HUDEP-2 (cell line): ENCODE data around the gene L3MBTL3.
"Not testable (repeated sequence)": the region's sequence is repeated elsewhere in the genome, so short reads cannot be mapped to it uniquely, and the experiment has no call there.

Source experiments
- DNase-seq, 76 experiments: peaks; one replicate each; lab custom pipeline; 2025; ENCODE audit not compliant: unreplicated experiment in 76 of 76; lab: John Stamatoyannopoulos, UW

L3MBTL3 gene

DNA sequence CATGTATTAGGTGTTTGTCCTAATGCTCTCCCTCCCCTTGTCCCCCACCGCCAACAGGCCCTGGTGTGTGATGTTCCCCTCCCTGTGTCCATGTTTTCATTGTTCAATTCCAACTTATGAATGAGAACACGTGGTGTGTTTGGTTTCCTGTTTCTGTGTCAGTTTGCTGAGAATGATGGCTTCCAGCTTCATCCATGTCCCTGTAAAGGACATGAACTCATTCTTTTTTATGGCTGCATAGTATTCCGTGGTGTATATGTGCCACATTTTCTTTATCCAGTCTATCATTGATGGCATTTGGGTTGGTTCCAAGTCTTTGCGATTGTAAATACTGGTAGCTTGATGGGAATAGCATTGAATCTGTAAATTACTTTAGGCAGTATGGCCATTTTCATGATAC is 151.8 kb downstream of the L3MBTL3 start:
- not testable (repeated sequence) for DNase-seq

DNA sequence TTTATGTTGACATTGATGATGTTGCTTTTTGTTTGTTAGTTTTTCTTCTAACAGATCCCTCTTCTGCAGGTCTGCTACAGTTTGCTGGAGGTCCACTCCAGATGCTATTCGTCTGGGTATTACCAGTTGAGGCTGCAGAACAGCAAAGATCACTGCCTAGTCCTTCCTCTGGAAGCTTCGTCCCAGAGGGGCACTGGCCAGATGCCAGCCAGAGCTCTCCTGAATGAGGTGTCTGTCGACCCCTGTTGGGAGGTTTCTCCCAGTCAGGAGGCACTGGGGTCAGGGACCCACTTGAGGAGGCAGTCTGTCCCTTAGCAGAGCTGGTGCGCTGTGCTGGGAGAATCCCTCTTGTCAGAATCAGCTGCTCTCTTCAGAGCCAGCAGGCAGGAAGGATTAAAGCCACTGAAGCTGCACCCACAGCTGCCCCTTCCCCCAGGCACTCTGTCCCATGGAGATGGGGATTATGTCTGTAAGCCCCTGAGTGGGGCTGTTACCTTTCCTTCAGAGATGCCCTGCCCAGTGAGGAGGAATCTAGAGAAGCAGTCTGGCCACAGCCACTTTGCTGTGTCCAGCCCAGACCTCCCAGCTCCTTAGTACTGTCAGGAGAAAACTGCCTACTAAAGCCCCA is 155.1 kb downstream of the L3MBTL3 start:
- DNase-seq, result not testable (repeated sequence)

DNA sequence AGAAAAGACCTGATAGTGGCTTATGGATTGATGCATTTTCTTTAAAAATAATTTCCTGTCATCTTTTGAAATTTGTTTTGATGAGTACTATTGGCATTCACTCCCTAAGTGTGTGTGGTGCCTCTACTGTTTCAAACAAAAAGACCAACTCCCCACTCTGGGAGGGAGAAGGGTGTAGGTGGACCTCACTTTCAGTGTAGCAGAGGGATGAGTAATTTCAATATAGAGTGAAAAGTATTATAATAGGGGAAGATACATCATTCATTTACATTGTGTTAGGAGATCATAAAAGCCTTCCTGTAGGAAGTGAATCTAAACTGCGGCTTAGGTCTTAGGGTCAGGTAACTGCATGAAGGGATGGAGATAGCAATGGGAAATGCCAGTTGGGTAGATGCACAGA is 158.0 kb downstream of the L3MBTL3 start:
- DNase-seq, result no peak

DNA sequence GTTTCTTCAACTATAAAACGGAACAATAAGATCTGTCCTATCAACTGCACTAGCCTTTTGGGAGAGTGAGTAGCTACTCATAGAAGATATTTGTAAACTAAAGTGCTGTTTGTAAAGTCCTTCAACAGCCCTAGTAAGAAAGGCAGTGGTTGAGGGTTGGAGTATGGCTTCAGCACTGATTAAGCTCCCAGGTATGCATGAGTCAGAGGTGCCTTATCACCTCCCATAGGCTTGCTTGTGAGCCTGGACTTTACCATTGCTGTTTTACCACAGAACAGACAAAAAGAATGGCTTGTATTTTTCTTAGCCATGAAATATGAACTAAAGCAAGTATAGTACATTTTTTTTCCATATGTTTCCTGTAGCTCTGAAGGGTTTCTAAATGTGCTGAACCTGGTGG is 160.3 kb downstream of the L3MBTL3 start:
- no peak for DNase-seq

- DNase-seq, result no peak
Observed at GRCh38 chr6:130182466-130182865, 164.1 kb downstream of the L3MBTL3 start.

GRCh38 chr6:130183271-130184222 is 165.2 kb downstream of the L3MBTL3 start:
- no peak for DNase-seq

DNA sequence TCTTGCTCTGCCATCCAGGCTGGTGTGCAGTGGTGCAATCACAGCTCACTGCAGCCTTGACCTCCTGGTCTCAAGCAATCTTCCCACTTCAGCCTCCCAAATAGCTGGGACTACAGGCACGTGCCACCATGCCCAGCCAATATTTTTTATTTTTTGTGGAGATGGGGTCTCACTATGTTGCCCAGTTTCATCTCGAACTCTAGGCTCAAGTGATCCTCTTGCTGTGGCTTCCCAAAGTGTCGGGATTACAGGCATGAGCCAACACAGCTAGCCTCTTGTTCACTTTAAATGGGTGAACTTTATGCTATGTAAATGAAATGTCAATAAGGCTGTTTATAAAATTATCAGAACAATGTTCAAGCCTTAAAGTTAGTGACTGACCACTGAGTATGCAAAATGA is 167.3 kb downstream of the L3MBTL3 start:
- DNase-seq, result no peak

GRCh38 chr6:130187335-130188206 is 169.2 kb downstream of the L3MBTL3 start:
- no peak for DNase-seq

DNA sequence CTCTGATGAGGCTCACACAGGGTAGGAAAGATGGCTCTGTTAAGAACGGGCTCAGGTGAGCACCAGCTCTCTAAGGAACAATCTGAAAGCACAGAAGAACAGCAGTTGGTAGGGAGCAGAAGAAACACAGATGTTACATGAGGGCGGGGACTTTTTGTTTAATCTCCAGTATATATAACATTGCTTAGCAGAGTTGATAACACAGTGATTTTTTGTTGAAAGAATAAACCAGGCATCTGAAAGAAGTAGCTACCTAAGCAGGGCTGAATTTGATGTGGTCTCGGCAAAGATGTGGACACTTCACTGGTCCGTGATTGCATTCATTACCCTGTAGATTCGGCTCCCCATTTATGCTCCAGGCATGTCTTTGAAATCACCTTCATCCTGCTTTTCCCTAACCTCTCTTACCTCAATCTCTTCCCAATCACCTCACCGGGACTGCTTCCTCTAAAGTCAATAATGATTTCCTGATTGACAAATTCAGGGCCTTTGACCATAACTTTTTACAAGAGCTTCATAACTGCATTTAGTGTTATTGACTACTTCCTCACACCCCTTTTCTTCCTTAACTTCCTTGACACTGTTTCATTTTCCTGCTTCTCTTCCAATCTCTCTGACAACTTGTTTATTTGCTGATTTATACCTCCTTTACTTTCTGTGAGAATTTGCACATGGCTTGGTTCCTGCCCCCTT is 170.0 kb downstream of the L3MBTL3 start:
- DNase-seq, result no peak

DNA sequence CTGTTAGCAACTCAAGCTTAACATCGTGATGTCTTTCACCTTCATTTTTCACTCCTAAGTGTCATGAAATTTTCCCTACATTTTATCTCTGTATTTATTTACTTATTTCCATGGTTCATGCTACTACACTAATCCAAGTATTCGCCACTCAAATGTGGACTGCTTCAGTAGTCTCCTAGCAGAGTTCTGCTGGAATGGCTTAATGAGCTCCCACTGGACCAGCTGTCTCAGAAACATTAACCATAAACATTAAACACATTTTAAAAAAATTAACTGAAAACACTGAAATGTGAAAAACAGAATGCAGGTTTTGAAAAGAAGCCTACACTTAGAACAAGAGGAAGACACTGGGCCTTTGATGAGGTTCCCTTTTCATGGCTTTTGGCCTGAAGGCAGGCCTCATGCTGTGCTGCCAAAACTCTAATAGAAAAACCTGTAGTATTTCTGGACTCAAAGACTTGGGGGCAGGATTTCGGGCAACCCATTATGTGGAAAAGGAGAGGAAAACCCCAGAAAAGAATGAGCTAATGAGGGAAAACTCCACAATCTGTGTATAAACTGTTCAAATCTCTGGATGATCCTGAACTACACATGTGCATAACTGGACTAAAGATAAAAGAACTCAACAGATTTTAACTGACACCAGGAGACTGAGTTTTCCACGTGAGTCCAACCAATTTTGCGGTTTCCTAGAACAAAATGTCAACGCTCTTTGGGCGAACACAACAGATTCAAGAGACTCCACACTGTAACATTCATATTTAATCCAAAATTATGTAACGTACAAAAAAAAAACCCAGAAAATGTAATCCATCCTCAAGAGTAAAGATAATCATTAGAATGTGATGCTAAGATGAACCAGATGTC is 171.4 kb downstream of the L3MBTL3 start:
- no peak for DNase-seq
